Activated CD4-positive, CD25-positive, alpha-beta regulatory T cell treated with anti-CD3 and anti-CD28 coated beads, Interleukin-2, amount 50 U/mL, for 72 hours (primary cell): ENCODE data around the gene AUTS2.

Experiments used
- DNase-seq: peaks from one replicate; pipeline ENCODE4 v3.0.0; 2021

Gene AUTS2

DNA sequence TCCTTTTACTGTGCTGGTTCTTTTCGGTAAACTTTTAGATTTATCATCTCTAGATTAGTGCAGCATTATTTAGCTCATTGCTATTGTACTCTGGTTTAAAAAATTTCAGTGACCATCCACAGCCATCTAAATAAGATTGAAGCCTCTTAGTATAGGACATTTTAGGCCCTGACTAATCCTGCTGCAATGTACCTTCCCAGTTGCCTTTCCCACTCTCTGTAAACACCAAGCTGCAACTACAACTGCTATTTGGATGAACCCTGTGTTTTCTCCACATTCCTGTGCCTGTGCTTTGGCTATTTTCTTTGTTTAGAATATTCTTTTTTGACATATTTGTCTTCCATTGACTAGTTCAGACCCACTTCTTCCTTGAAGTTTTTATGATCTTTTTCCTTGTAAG is 314.6 kb downstream of the AUTS2 start:
- no peak for DNase-seq

DNA sequence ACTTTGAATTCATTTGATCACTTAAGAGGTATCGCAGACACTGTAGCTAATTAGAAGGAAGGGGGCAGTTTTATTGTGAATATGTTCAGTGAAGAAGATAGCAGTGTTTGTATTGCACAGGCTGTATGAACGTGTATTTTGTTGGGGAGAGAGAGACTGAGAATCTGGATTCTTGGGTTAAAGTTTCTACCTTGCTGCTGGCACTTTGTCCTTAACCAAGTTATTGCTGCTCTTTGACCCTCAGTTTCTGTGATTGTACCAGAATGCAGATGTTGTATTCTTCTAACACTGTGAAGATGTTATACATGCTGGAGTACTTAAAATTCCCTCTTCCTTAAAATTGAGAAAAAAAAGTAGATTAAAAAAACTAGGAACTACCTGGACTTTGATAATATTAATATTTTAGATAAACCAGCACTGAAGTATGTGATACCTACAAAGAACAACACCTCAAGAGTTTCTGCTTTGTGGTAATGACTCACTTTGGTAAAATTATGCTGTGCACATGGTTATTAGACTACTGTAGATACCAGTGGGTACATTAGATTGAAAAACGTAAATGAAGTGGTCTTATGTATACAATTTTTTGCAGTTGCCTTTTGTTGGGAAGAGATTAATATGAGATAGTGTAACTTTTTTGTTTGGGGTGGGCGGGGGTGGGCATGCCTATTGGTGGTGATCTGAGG is 321.3 kb downstream of the AUTS2 start:
- no peak for DNase-seq

DNA sequence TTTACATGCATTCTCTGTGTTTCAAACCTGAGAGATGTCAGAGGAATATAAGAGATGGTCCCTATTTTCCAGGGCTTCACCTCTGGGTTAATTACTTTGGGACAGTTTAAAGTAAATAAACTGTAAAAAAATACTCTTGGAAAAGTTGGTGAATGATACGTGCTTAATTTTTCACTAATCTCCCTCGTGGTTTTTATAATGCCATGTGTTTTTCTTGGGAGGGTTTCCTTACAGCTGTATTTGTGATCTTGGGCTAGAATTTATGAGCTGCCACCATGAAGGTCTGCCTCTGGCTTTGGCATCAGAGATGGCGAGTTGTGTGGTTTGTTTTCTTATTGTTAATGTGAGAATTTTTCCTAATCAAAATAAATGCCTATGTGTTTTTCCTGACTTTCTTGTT is 322.5 kb downstream of the AUTS2 start:
- DNase-seq: no peak

DNA sequence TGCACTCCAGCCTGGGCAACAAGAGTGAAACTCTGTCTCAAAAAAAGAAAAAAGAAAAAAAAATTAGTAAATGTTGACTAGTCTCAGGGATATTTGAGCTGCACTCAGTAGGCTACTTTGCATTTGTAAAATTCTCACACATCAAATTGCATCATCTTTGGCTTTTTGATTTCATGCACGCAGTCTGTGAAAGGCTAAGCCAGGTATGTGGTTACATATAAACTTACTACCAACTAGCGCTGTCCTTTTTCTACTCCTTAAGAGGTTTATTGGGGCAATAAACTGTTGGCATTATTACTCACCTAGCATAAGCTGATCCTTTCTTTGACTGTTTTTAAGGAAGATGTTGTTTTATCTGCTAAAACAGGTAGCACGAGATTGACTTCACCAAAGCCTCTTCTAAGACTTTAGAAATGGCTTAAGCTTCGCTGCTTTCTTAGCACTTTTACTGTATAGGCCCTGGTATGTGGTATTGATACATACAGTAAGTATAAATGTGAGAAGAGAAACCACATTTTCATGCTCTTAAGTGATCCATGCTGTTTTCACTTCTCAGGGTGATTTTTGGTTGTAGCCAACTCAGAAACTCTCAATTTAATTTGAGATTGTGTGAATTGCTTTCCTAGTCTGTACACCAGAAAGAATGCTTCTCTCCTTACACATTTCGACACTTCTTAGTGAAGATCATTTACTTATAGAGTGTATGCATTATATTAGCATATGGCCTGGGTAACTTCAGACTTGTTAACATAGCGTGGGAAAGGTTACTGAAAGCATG is 323.9 kb downstream of the AUTS2 start:
- DNase-seq: no peak

DNA sequence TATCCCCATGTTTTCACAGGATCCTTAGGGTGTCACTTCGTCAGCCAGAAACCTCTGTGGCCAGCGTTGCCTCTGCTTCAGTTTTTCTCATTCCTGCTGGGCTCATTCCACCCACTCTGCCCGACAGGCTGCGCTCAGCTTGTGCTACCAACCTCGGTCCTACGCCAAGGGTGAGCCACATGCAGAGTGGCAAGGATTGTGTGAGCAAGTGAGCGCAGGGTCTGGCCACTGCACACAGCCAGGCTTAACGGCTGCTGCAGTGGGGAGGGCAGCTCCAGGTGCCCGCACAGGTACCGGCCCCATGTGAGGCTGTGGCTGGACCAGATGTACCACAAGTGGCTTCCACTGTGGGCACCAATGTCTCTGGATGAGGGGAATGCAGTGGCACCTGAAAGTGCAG is 329.2 kb downstream of the AUTS2 start:
- no peak for DNase-seq

DNA sequence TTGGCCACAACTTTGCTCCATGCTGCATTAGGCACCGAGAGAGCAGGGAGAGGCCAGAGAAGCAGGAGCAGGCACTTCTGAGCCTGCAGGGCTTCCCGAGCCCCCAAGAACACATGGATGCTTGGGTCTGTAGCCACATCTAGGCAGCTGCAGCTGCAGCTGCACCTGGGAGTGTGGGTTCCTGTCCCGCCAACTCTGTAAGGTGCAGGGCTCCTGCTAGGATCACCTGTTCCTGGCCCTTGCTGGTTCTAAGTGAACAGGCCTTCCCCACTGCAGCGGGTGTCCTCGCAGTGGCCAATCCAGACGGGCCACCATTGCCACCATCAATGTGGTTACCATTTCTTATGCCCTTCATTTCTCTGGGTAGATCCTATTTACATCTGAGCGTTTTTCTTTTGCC is 330.3 kb downstream of the AUTS2 start:
- DNase-seq: no peak

DNA sequence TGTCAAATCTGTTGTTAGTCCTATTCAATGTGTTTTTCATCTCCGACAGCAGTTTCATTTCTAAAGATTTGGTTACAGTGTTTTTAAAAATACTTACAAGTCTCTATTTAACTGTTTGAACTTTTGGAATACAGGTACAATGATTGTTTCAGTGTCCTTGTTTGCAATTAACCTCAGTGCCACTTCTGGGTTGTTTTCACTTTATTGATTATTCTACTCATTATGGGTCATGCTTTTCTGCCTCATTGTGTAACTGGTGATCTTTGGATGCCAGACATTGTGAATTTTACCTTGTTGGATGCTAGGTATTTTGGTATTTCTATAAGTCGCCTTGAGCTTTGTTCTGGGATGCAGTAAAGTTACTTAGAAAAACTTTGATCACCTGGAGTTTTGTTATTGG is 331.3 kb downstream of the AUTS2 start:
- no peak for DNase-seq

DNA sequence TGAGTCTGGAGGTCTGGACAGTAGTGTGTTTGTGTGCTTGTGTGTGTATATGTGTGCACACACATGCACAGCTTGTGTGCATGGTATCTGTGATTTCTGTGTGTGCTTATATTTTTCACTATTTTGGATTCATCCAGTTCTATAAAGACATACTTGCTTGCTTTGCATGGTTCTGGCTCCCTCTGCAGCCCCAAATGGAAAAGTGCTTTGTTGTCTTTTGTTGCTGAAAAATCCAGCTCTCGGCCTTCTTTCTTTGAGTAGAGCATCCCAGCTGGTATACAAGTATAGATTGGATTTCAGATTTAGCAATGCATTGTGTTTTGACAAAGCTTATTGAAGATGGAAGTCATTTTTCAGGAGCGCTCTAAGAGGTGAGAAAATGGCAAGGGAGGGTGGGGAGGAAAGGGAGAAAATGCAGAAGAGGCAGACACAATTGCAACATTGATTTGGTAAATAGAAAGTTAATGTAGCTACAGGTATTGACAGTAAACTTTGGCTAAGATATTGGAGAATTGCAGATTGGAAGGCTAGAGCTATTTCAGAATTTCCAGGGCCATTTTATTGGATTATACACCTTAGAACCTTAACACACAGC is 333.9 kb downstream of the AUTS2 start:
- DNase-seq: no peak

DNA sequence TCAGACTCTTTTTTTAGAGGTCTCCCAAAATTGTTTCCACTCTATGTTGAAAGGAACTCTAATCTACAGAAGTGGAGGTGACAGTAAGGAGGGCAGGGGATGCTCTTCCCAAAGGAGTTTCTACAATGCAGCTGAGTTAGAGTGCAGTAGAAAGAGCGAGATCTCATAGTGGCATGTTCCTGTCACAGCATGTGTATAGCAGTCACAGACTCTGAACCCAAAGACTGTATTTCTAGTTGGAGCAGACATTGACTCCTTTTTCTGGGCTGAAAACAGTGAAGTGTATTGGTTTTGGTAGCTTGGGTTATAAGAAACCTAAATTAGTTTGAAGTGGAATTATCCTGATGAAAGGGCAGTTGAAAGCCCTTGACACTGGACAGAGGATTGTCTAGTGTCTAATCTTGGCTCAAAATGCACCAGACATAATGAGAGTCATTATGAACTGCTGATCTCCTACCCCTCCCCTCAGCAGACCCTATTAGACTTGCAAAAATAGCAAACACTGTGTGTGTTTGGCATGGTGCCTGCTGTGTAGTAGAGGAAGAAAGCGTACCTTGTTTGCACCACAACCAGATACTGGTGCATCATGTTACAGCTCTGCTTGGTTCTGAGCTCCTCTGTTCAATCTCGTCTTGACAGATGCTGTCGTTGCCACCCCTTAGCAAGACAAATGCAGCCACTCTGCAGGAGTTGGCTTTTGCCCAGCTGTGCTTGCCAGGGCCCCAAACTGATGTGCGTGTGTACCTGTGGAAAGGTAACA is 336.0 kb downstream of the AUTS2 start:
- DNase-seq: no peak

DNA sequence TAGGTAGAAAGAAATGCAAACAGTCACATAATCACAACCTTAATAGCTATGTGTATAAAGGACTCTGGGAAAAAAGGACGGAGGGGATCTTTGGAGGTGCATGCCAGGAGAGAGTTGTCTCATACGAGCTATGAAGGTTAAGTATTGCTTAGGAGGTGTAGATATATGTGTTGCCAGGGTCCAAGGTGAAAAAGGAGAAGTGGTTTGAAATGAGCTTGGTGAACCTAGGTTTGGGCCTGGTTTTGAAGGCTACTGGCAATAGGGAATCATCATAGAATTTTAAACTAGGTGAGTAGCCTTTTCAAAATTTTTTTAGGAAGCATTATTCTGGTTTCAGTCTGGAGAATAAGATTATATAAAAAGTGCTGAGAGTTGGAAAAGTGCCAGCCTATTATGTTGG is 336.8 kb downstream of the AUTS2 start:
- DNase-seq: no peak

DNA sequence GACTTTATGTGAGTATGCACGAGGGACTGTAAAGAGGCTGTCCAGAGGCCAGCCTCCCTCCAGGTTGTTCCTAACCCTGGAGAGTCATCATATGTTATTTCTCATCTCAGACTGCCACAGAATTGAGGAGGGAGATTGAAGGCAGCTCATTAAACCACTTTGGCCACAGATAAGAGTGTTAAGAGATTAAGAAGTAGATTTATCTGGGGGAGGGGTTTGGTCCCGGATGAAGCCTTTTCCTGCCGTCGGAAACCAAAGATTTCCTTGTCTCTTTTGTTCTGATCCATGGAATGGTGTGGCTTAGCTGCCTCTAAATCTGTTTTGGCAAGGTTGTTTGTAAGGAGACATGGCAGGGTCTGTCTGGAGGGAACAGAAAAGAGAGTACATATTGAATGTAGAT is 338.8 kb downstream of the AUTS2 start:
- DNase-seq: no peak

DNA sequence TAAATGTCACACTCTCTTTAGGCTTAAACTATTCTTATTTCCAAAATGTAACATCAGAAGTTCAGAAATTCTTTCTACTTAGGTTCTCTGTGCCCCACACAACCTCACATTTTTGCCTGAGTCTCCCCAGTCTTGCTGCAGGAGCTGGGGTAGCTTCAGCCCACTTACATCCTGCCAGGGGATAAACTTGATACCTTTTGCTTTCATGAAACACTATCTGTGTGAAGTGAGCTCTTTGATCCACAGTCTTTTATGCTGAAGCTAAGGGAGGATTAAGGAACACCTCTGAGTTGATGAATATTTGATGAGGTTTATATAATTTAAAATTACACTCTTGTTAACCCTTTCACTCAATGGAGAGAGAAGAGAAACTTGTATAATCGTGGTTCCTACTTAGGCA is 341.0 kb downstream of the AUTS2 start:
- no peak for DNase-seq

DNA sequence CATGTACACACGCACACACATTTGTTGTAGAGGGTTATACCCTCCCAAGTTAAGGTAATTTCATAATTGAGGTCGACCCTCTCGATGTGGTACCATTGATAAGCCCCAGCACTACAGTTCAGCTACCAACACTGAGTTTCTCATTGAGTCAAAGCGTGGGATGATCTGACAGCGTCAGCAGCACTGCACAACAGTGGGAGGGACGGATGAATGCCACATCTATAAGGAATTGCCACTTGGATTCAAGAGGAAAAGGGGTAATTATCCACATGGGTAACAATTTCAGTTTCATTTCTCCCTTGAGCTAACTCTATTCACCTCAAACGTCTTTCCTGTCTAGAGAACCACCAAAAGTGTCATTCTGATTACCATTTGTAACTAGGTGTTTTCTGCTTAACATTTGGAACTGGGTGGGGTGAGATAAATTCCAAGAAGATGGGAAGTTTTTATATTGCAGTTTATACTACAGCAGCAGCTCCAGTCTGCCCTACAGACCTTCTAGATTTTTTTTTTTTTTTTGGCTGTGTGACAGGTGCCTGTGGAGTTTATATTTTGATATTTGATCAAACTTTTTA is 342.9 kb downstream of the AUTS2 start:
- DNase-seq: no peak

DNA sequence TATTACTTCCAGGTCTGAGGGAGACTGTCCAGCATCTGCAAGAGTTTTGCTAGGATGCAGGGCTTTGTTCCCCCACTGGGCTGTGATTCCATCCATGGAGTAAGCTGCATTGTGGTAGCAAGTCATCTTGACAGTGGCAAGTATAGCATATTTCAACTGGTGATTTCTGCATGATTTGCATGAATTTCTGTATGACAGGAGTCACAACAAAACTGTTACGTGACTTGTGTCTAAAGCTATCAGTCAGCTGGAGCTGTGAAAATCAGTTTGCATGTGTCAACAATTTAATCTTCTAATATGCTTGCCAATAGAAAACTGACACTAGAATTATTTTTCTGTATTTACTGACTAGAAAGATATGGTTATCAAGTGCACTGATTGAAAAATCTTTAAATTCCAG is 344.3 kb downstream of the AUTS2 start:
- DNase-seq: no peak

DNA sequence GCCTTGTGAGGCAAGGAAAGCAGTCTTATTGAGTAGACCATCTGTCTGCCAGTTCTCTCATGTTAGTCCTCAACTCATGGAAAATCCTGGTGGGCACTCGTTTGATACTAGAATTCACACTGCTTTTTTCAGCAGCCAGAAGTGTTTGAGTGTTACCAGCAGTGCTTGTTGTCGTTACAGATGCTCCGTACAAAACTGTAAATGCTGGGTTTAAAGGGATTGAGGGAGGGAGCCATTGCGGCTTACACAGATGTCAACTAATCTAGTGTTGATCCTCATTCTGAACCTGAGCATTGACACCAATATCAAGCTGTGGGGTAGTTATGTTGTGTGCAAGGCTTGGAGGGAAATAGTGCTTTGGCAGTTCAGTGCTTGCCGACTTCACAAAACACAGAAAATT is 348.6 kb downstream of the AUTS2 start:
- DNase-seq: no peak

DNA sequence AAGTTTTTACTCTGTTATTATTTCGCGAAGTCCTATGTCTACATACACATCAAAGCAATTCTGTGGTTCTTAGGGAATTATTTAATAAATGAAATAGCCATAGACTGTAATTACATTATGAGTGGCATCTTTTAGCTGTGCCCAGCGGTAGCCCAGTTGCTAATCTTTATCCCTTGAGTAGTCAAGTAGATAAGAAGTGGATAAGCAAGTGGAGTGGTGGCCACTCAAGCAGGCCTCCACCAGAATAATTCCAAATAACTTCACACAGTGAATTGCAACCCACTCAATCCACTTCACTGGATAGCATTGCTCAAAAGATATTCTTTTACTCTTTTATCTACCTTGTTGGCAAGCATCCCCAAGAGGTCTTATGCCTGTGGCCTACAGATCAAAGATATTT is 349.7 kb downstream of the AUTS2 start:
- no peak for DNase-seq

DNA sequence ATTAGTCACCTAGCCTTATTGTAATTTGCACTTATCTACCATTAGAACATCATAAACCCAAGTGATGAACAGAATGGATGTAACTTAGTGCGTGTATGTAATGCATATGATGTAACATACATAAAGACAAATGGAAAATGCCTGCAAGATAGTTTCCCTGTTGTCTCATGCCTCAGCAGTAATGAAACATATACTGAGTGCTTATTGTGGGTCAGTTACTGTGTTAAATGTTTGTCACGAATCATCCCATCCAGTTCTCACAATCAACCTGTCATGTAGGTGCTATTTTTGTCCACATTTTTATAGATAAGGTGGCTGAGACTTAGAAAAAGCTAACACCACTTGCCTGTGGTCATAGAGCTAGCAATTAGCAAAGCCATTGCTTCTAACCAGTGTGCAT is 350.8 kb downstream of the AUTS2 start:
- no peak for DNase-seq

DNA sequence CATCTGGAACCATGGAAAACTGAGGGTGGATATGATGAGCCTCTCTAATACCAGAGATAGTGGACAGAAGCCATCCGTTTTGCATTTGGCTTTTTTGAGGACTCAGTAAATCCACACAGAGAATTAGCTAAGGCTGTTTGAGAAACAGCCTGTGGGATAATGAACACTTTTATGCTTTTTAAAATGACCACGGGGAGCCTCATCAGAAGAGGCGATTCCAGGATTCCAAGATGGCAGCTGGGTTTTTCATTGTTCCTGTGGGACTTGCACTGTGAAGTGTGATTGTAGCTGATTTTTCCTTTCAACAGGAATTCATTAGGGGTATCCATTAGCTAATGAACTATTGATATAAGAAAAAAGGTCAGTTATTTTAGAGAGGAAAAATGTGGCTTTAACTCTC is 353.2 kb downstream of the AUTS2 start:
- DNase-seq: no peak

DNA sequence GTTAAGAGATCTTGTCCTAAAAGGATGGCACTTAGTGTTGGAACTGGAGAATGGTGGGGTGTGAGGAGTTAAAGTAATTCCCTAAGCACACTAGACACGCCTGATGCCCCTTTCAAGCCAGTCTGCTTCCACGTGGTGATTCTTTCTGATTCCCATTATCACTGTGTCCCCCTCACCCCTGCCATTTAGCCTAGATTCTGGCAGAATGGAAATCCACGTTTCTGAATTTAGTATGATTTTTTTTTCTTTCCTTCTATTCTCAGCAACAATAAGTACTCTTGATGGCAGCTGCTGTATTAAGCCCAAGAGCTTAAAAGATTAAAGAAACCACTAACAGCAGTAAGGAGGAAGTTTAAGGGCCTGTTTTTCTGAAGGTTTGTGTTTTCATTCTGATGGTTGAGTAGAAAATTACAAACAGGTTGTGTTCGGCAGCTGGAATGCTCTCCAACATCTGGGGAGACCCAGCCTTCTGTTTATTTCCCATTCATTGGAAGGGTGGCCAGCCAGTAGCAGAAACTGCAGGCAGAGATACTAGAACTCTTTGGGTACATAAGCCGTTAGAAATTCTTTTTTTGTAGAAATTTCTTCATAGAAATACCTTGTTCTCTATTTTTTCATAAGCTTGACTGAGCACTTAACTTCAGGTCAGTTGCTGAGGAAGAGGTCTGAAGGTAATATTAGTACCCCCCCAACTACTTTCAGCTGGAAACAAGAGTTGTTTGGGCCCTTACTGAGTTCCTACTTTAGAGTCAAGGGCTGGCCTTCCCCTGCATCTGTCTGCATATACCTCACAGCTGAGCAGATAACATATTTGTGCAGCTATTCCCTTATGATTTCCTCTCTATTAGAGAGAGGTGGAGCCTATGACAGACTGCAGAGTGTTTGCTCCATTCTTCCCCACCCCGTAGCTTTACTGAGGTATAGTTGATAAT is 355.1 kb downstream of the AUTS2 start:
- no peak for DNase-seq

DNA sequence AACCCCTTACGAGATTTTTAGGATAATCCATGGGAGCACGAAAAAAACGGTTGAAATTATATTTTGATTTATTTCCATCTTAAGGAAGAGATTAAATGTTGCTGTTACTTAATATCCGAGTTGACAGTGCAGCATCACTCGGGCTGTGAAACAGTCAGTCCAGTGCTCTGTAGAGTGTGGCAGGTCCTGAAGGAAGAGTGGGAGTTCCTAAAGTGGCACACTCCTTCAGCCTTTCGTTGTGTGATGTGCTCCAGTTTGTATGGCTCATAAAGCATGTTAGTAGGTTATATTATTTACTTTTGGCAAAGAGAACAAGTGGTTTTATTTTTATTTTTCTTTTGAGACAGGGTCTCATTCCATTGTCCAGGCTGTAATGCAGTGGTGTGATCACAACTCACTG is 358.3 kb downstream of the AUTS2 start:
- no peak for DNase-seq

DNA sequence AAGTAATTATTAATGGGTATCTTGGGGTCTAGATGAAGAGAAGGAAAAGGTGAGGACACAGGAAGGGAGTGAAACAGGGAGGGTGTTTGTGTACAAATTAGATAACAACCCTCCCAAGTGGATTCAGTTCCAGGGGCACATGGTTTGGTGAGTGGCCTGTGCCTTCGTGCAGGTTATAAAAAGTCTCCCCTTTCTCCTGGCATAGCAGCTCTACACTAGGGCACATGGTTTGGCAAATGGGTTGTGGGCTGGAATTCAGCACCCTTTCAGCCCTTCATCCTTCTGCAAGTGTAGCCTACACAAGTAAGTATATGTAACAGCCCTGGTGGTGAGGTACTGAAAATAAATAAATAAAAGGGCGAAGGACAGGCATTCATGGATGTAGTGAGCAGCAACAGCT is 359.4 kb downstream of the AUTS2 start:
- no peak for DNase-seq
